ENCODE measurements around the gene PKD1.

Gene PKD1

DNA sequence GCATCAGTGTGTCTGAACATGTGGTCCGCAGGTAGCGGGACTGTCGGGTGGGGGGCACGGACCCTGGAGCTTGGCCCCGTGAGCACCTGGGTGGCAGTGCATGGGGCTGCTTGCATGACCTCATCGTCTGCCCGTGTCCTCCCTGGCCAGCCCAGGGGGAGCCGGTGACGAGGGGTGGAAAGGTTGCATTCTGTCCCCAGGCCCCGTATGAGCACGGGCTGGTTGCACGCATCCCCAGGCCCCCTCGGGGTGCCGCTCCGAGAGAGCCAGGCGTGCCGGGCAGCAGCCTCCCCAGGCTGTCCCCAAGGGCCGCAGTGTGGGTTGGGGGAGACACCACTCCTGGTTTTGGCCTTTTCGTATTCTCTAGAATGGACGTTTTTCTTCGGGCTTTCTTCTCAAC is 58.0 kb downstream of the PKD1 start:
- no peak for DNase-seq (ENCODE audit: low read depth in 1 of 2, low spot score in 1 of 2)

- DNase-seq (ENCODE audit: low read depth in 1 of 2, low spot score in 1 of 2) = no peak
These were observed 58.7 kb downstream of the PKD1 start for GRCh38 chr16:2077016-2077415.

DNA sequence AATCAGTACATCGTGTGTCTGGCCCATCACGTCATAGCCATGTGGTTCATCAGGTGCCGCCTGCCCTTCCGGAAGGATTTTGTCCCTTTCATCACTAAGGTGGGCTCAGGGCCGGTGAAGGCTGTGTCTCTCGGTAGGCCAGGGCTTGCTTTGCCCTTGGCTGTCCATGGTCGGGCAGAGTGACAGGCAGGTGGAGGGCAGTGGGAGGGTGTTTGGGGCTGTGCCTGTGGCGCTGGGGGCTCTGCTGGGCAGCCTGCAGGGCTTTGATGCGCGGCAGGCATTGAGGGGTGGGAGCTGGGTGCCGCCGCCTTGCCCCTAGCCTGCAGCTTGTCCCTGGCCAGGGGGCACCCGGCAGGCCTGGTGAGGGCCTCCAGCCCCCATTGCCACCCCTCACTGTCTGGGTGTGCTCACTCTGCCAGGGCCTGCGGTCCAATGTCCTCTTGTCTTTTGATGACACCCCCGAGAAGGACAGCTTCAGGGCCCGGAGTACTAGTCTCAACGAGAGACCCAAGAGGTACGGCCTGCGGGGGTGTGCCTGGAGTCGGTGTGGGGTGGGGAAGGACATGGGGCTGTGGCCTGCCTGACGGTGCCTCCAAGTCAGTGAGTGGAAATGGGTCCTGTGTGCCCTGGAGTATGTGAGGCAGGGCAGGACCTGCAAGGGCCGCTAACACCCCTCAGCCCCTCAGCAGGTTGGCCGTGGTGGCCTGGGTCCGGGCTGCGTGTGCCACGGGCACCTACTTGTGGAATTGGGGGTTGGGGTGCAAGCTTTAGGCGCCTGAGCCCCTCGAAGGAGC is 59.4 kb downstream of the PKD1 start:
- DNase-seq (ENCODE audit: low read depth in 1 of 2, low spot score in 1 of 2) = no peak

DNA sequence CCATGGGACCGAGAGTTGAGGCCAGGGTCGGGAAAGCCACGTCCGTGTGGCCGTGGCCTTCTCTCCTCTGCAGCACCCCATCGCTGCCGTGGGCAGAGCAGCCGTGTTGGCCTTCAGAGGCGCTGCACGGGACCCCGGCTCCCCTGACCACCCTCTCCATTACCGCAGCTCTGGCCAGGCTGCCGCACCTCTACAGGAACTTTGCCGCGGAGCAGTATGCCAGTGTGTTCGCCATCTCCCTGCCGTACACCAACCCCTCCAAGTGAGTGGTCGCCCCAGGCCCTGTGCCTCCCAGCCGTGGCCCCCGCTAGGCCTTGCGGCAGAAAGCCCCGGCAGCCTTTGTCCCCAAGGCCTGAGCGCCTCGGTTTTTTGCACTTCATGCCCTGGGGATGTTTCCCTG is 60.1 kb downstream of the PKD1 start:
- no peak for DNase-seq (ENCODE audit: low read depth in 1 of 2, low spot score in 1 of 2)

DNA sequence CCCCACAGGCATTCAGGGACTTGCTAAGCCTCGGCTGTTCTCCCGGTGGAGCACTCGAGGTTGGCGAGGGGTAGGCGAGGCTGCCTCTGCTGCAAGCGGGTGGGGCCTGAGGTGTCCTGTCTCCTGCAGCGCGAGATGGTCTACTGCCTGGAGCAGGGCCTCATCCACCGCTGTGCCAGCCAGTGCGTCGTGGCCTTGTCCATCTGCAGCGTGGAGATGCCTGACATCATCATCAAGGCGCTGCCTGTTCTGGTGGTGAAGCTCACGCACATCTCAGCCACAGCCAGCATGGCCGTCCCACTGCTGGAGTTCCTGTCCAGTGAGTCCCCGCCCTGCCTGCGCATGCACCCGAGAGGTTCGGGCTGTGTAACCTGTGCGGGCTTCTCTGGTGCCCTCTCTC is 61.6 kb downstream of the PKD1 start:
- DNase-seq (ENCODE audit: low read depth in 1 of 2, low spot score in 1 of 2) = no peak

GRCh38 chr16:2072926-2073325 is 62.8 kb downstream of the PKD1 start:
- DNase-seq (ENCODE audit: low read depth in 1 of 2, low spot score in 1 of 2) = no peak

DNA sequence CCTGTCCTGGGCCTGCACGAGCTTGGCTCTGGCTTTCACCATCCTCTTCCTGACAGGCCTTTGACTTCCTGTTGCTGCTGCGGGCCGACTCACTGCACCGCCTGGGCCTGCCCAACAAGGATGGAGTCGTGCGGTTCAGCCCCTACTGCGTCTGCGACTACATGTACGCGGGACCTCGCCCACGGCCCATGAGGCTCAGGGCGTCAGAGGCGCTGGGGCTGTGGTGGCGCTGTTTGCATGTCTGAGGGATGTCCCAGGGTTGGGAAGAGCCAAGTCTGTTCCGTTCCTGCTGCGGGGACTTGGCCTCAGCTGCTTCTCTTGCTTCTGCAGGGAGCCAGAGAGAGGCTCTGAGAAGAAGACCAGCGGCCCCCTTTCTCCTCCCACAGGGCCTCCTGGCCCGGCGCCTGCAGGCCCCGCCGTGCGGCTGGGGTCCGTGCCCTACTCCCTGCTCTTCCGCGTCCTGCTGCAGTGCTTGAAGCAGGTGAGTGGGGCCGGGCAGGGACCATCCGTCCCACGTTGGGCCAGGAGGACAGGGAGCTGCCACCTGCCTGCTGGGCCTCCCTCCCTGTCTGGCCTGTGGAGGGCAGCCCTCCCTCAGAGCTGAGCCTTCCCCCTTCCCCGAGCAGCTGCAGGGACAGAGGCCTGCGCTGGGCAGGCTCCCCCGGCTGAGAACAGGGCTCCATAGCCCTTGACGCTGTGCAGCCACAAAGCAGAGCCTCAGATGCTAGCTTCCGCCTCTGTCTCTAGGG is 64.1 kb downstream of the PKD1 start:
- DNase-seq (ENCODE audit: low read depth in 1 of 2, low spot score in 1 of 2) = no peak

DNA sequence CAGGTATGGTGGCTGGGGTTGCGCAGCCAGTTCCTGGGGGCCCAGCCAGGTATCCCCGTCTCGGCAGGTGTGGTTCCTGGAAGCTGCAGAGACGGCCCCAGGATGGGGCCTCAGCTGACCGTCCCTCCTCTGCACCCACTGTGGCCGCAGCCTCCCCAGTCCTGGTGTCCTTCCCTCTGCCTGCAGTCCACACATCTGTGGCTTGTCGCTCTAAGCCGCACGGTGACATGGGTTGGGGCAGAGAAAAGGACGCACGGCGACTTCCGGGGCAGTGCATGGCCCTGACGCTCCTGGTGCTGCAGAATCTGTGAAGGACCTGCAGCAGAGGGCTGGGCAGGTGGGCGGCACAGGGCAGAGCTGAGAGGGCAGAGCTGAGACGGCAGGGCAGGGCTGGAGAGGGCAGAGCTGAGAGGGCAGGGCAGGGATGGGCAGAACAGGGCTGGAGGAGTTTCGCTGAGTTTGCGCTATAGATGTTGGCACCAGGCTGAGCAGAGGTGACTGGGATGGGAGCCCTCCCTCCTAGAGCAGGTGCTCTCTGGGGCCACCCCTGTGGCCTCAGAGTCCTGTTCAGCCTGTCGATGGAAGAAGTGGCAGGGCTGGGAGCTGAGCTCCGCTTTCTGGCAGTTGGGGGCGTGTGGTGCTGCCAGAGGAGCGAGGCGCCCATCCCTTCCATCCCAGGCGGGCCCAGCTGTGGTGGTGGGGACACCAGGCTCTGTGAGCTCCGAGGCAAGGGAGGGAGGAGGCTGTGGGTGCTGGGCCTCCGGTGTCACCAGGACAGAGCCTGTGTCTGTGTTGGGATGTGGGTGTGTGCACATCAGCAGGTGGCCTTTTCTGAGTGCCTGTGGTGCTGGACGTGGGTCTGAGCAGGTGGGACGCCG is 64.9 kb downstream of the PKD1 start:
- DNase-seq (ENCODE audit: low read depth in 1 of 2, low spot score in 1 of 2) = no peak

DNA sequence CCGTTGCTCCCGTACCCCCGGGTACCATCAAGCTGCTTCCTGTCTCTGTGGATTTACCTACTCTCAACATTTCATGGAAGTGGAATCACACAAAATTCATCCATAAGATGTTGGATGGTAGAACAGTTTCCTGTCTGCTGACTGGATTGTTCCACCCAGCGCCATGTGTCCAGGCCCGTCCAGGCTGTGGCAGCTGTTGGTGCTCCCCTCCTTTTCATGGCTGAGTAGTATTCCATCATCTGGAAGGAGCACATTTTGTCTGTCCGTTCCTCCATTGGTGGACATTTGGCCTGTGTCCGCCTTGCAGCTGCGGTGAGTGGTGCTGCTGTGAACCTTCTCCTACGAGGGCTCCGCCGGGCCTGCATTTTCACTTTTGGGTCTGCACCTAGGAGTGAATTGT is 69.6 kb downstream of the PKD1 start:
- no peak for DNase-seq (ENCODE audit: low read depth in 1 of 2, low spot score in 1 of 2)

DNA sequence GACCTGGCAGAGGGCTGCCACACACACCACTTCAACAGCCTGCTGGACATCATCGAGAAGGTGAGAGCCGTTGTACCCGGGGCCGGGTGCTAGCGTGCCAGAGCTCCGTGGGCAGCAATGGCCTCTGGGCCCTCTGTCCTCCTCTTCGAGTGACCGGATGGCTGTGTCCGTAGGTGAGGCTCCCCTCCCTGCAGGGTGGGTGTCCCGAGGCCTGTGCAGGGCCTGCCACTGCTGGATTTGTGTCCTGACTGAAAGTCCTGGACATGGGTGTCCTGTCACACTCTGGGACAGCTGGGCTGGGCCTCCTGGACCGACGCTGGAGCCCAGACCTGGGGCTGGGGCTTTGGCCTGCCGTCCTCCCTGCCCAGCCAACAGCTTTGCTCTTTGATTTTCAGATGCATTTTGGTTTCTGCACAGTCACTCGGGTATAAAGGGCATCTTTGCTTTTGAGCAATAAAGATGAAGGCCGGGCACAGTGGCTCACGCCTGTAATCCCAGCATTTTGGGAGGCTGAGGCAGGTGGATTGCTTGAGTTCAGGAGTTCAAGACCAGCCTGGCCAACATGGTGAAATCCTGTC is 71.2 kb downstream of the PKD1 start:
- DNase-seq (ENCODE audit: low read depth in 1 of 2, low spot score in 1 of 2) = no peak

DNA sequence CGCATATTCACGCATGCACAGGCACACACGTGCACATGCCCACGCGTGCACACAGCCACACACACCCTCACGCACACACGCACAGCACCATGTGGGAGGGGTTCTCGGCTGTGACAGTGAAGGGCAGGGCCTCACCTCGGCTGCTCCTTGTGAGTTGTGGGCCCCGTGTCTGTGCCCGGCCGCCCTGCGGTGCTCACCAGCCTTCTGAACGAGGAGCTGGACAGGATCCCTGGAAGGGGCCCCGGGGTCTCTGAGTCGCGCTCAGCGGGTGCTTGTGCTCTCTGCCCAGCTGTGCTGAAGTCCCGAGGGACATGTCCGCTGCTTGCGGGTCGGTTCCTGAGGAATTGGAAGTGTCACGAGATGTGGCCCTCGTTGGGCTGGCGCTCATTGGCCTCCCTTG is 71.8 kb downstream of the PKD1 start:
- DNase-seq (ENCODE audit: low read depth in 1 of 2, low spot score in 1 of 2) = no peak

DNA sequence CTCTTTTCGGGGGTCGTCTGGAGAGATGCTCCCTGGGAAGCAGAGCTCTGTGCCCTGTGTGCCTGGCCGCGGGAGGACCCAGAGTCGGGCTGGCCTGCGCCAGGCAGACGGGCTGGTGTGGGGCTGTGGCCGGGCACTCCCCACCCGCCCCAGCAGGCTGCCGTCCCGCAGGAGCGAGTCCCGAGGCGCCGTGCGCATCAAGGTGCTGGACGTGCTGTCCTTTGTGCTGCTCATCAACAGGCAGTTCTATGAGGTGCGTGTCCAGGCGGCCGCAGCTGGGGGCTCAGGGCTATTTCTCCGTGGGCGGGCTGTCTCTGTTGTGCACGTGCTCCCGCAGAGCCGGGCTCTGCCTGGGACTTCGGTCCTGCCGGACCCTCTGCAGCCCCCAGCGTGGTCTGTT is 72.9 kb downstream of the PKD1 start:
- no peak for DNase-seq (ENCODE audit: low read depth in 1 of 2, low spot score in 1 of 2)

- DNase-seq (ENCODE audit: low read depth in 1 of 2, low spot score in 1 of 2) = no peak
These were observed 74.2 kb downstream of the PKD1 start for GRCh38 chr16:2061526-2061925.

DNA sequence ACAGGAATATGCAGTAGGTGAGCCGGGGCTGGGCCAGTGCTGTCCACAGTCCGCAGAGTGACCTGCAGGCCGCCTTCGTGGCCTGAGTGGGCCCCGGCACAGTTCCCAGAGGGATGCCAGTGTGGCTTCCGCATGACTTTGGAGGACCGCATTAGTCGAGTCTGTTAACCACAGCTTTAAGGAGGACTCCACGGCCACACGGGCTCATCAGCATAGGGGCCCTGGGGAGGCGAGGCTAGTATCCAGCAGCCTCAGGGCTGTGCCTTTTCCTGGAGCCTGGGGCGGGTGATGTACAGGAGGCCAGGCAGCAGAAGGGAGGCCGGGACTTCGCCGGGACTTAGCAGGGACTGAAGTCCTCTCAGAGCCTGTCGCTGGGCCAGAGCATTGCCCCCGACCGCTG is 74.7 kb downstream of the PKD1 start:
- no peak for DNase-seq (ENCODE audit: low read depth in 1 of 2, low spot score in 1 of 2)

GRCh38 chr16:2060346-2060745 is 75.4 kb downstream of the PKD1 start:
- no peak for DNase-seq (ENCODE audit: low read depth in 1 of 2, low spot score in 1 of 2)

DNA sequence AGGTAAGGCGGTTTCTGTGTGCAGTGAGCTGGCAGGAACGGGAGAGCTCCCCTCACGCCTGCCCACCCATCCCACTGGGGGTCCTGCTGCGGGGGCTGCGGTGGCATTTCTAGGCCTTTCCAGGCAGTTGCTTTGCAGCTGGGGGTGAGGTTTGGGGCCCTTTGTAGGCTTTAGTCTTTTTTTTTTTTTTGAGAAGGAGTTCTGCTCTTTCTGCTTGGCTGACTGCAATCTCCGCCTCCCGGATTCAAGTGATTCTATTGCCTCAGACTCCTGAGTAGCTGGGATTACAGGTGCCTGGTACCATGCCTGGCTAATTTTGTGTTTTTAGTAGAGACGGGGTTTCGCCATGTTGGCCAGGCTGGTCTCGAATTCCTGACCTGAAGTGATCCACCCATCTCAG is 76.8 kb downstream of the PKD1 start:
- DNase-seq (ENCODE audit: low read depth in 1 of 2, low spot score in 1 of 2) = no peak

GRCh38 chr16:2058420-2058819 is 77.3 kb downstream of the PKD1 start:
- DNase-seq (ENCODE audit: low read depth in 1 of 2, low spot score in 1 of 2) = no peak

DNA sequence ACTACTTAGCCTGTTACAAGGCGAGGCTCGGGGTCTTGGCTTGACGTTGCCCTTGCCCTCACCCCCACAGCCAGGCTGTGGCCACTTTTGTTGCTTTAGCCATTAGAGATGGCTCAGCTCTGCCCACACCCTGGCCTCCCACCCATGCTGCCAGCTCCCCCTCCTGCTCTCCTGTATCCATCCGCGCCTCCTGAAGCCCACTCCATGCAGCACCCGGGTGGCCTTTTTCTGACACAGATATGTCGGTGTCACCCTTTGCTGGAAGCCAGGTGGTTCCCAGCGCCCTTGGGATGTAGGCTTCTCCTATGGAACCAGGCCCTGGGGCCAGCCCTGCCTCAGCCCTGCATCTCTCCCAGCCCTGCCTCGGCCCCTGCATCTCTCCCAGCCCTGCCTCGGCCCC is 78.3 kb downstream of the PKD1 start:
- DNase-seq (ENCODE audit: low read depth in 1 of 2, low spot score in 1 of 2) = no peak

DNA sequence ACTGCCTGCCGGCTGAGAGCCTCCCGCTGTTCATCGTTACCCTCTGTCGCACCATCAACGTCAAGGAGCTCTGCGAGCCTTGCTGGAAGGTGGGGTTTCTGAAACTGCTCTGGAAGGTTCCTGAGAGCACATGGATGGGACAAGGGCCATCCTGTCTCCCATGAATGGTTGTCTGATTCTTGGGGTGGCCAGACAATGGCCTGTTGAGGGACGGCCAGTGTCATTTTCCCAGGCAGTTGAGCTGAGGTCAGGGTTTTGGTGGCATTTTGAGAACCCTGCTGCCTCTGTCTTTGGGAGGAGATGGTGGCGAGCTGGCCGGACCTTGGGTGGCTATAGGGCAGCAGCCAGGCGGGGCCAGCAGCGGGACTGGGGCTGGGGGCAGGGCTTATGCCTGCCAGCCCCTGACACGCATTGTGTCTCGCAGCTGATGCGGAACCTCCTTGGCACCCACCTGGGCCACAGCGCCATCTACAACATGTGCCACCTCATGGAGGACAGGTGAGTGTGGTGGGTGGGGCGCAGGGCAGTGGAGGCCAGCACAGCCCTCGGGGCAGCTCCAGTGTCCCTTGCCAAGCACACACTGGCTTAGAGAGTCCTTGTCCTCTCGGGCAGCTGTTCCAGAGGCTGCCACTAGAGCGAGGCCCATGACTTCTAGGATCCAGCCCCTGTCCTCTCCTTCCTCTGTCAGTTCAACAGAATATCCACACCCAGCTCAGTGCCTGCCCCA is 78.9 kb downstream of the PKD1 start:
- no peak for DNase-seq (ENCODE audit: low read depth in 1 of 2, low spot score in 1 of 2)

DNA sequence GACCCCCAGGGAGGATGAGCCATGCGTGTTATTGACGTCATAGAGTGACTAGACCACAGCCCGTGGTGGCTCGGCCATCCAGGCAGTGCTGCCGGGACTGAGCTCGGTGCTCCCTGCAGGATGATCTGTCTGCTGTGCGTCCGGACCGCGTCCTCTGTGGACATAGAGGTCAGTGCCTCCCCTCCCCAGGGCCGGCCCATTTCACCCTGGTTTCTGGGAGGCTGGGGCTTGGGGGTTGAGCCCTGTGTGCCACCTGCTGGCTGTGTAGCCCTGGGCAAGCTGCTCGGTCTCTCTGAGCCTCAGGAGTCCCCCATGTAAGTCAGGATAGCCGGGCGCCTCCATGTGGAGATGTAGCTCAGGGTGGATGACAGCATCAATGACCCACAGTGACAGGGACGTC is 79.6 kb downstream of the PKD1 start:
- no peak for DNase-seq (ENCODE audit: low read depth in 1 of 2, low spot score in 1 of 2)
